Motor neuron (in vitro differentiated cells): ENCODE measurements around the gene HIF1AN. TPM values are rescaled to one million over a fixed set of nuclear protein-coding genes. Genes with fewer than 3 reads are reported as not detected.
A peak's percentile ranks its signal among the peaks of the same experiment; 100 is the strongest.

Experiments used
- ATAC-seq, 8 experiments: fragments of 200-7000 bp; cut with Tn5 transposase; replicated peaks in 6 of 8; 2 replicates each; pipeline ENCODE4 v1.8.0; 2021; ENCODE audit warnings: mild to moderate bottlenecking in 8 of 8, moderate library complexity in 8 of 8
- H3K27ac ChIP-seq, 2 donors: fragments of 250-450 bp; sonication (Bioruptor Pico); 2 replicates each; pipeline ENCODE4 v1.9.0; 2021; ENCODE audit warnings: antibody characterized with exemption in 2 of 2, mild to moderate bottlenecking in 2 of 2, moderate library complexity in 1 of 2
- H3K4me1 ChIP-seq, 2 donors: fragments of 250-450 bp; sonication (Bioruptor Pico); replicated peaks in 1 of 2; 2 replicates each; pipeline ENCODE4 v1.6.1; 2021; ENCODE audit warnings: antibody characterized with exemption in 2 of 2, mild to moderate bottlenecking in 2 of 2, moderate library complexity in 1 of 2
- H3K4me3 ChIP-seq, 5 donors: fragments of 250-450 bp; sonication (Bioruptor Pico); 2 replicates each; pipeline ENCODE4 v1.9.0; 2021; ENCODE audit warnings: antibody characterized with exemption in 5 of 5, mild to moderate bottlenecking in 5 of 5, moderate library complexity in 4 of 5
- WGBS, 10 experiments: fragments of 450-650 bp; shearing (Covaris generic); methylation state at CpG; one replicate each; pipeline ENCODE4 v1.0.0; 2022; 5-methylcytosine and 5-hydroxymethylcytosine counted together
- in situ Hi-C, 9 experiments: fragments of 400-800 bp; cut with MboI; loops; one replicate each; pipeline ENCODE4 v1.15.0; 2021; ENCODE audit warnings: low sequenced_read_pairs in 9 of 9, low pct_unique_long_range_greater_than_20kb in 2 of 9; ENCODE audit not compliant: unreplicated experiment in 9 of 9
- total RNA-seq, 8 experiments: library from RNA; unstranded; fragments of 300-600 nt; gene quantifications; 2 replicates each; pipeline versions ENCODE4 v1.2.3 to v1.2.4, GENCODE V29; 2022

The HIF1AN gene
- 10 to 100 TPM in 5 of 8 experiments, 1 to 10 TPM in 3; 7.3 to 23.6 (median 11.9) TPM for total RNA-seq

DNA sequence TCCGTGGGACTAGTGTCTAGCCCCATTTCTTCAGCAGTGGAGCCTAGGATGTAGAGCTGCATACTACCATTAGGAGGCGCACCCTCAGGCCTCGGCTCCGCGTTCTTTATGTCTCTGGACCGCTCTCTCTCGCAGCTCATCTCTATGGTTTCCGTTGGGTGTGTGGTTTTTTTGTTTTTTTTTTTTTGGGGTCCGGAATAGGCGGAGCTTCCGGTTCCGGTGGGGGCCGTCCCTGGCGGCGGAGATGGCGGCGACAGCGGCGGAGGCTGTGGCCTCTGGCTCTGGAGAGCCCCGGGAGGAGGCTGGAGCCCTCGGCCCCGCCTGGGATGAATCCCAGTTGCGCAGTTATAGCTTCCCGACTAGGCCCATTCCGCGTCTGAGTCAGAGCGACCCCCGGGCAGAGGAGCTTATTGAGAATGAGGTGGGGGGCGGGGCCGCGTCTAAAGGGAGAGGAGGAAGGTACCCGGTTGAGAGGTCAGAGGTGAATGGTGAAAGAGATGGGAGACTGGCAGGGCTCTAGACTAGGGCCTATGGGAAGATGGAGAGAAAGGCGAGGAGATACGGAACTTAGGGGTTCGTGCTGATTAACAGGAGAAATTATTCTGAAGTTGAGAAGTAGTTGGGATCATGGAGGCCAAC, at the start of gene HIF1AN:
TSS of gene HIF1AN (plus strand) at position 229 of the 639 bp plus-strand sequence. CDS start at position 245, 16 bp downstream.
- H3K27ac ChIP-seq: peak within 1 kb of the TSS; percentile 61 to 76
- 0 to 9% (median 0%) methylated on average over 1 to 15 of the region's 35 CpGs; no CpG with 5 or more reads in 2 of the 10 experiments for WGBS, 10 experiments

DNA sequence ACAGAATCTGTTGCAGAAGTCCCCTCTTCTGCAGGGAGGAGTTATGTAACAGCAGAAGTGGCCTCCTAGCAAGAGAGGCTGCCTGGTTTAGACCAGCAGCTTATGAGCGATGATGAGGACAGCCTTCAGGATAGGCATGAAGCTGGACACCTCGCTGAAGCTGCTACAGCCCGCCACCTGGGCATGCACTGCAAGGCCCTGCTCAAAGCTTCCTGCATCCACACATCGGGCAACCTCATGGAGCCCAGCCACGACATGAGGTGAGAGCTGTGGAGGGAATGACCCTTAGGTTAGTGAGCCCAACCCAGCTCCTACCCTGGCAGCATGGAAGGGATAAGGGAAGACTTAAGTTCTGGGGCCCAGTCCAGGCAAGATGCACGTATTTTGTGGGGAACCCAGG, 48.2 kb upstream of the HIF1AN start:
- H3K4me1 ChIP-seq: peaks cover 16% of the 10 kb centered on the region in 2 donors
- ATAC-seq: no peak
- H3K27ac ChIP-seq: no peak overlapping the region
- in situ Hi-C loops: no loop called here
- H3K4me3 ChIP-seq: no peak overlapping the region
- 100% methylated on average over 1 of the region's 6 CpGs; no CpG with 5 or more reads in 8 of the 10 experiments for WGBS, 10 experiments

More for the DNA sequence above, at the start of gene HIF1AN:
- Histone ChIP-seq H3K4me3 (peak within 1 kb of the TSS; percentile 56 to 95 (median 77)), H3K4me1 (peaks cover 8 to 14% of the 10 kb centered on the region in 2 donors)
- peak; percentile 95 to 98 (median 98) for ATAC-seq
- in situ Hi-C loops: no loop called here

GRCh38 chr10:100489396-100489795, 46.3 kb upstream of the HIF1AN start:
- WGBS, 10 experiments: 76 to 100% (median 90%) methylated on average over 2 to 5 of the region's 5 CpGs; no CpG with 5 or more reads in 2 of the 10 experiments
- in situ Hi-C loops: no loop called here
- Histone ChIP-seq H3K27ac (no peak overlapping the region), H3K4me1 (peaks cover 10 to 13% of the 10 kb centered on the region in 2 donors), H3K4me3 (no peak overlapping the region)
- no peak for ATAC-seq

DNA sequence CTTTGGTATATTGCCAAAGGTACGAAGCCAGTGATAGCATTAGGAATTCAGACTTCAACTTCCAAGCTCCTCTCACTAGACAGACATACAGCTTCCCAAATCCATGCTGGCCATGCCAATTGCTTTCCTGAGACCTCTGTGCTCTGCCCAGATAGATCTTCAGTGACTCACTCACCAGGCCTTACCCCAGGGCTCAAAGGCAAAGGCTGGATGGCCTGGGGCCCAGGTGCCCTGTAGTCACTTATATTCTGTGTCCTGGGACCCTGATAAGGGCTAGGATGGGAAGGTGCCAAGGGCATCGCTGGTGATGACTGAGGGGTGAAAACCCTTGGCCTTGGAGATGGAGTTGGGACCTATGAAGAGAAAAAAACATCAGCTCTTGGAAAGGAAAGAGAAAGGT, 45.2 kb upstream of the HIF1AN start:
- Histone ChIP-seq H3K4me3 (no peak overlapping the region), H3K4me1 (peaks cover 4 to 7% of the 10 kb centered on the region in 2 donors), H3K27ac (no peak overlapping the region)
- WGBS, 10 experiments: 50 to 100% (median 94%) methylated on average over 1 to 2 of the region's 2 CpGs; no CpG with 5 or more reads in 2 of the 10 experiments
- no peak for ATAC-seq
- in situ Hi-C loops: no loop called here

GRCh38 chr10:100496567-100496966, 39.2 kb upstream of the HIF1AN start:
- 85 to 100% (median 96%) methylated on average over 1 to 2 of the region's 2 CpGs; no CpG with 5 or more reads in 6 of the 10 experiments for WGBS, 10 experiments
- in situ Hi-C loops: no loop called here
- Histone ChIP-seq H3K4me1 (no peaks in the 10 kb centered on the region), H3K27ac (no peak overlapping the region), H3K4me3 (no peak overlapping the region)
- ATAC-seq: no peak

- Histone ChIP-seq H3K4me1 (no peaks in the 10 kb centered on the region), H3K4me3 (no peak overlapping the region), H3K27ac (no peak overlapping the region)
- no peak for ATAC-seq
- in situ Hi-C loops: no loop called here
- 100% methylated on average over 1 to 2 of the region's 4 CpGs; no CpG with 5 or more reads in 8 of the 10 experiments for WGBS, 10 experiments
Measured at GRCh38 chr10:100498059-100498458, 37.7 kb upstream of the HIF1AN start.

GRCh38 chr10:100501423-100501822, 34.3 kb upstream of the HIF1AN start:
- Histone ChIP-seq H3K27ac (no peak overlapping the region), H3K4me3 (no peak overlapping the region), H3K4me1 (no peaks in the 10 kb centered on the region)
- in situ Hi-C loops: loop anchor here in 2 of 9 experiments (25.0 kb wide), 1 partner anchor 164 kb away; the partner anchor contains the start of genes PKD2L1 (in 2 of the 2) and SCD (in 2 of the 2)
- no peak for ATAC-seq

DNA sequence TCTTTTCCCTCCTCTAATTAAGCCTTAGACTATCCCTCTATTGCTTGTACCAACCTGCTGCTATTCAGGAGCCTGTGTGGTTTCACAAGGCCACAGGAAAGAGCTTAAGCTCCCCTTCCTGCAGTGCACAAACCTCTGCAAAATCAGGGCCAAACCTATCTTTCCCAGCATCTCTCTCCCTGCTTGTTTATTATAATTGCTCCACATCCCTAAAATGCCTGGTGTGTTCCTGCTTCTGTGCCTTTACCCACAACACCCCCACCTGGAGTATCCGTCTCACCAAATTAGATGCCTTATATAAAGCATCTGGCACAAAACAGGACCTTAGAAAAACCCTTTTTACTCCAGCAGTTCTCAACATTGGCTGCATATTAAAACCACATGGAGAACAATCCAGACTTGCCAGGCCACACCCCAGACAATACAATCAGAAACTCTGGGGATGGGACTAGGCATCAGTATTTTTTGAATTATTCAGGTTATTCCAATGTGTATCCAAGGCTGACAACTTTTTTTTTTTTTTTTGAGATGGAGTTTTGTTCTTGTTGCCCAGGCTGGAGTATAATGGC, 32.7 kb upstream of the HIF1AN start:
- peak in 3 of 8 experiments; percentile 89 to 98 (median 95) for ATAC-seq
- Histone ChIP-seq H3K4me1 (no peaks in the 10 kb centered on the region), H3K4me3 (no peak overlapping the region), H3K27ac (no peak overlapping the region)
- in situ Hi-C loops: loop anchor here in 2 of 9 experiments (25.0 kb wide), 1 partner anchor 166 kb away; the partner anchor contains the start of genes PKD2L1 (in 2 of the 2) and SCD (in 2 of the 2)
- WGBS, 10 experiments: 33 to 100% (median 91%) methylated on average over 1 of the region's 1 CpG; no CpG with 5 or more reads in 3 of the 10 experiments

GRCh38 chr10:100504096-100504495, 31.6 kb upstream of the HIF1AN start:
- WGBS, 10 experiments: 7 to 92% (median 54%) methylated on average over 2 to 5 of the region's 5 CpGs
- no peak overlapping the region for H3K4me3 ChIP-seq
- no peak overlapping the region for H3K27ac ChIP-seq
- peak in 2 of 8 experiments; percentile 12 to 24 for ATAC-seq
- H3K4me1 ChIP-seq: no peaks in the 10 kb centered on the region
- in situ Hi-C loops: loop anchor here in 2 of 9 experiments (25.0 kb wide), 1 partner anchor 167 kb away; the partner anchor contains the start of genes PKD2L1 (in 2 of the 2) and SCD (in 2 of the 2)

DNA sequence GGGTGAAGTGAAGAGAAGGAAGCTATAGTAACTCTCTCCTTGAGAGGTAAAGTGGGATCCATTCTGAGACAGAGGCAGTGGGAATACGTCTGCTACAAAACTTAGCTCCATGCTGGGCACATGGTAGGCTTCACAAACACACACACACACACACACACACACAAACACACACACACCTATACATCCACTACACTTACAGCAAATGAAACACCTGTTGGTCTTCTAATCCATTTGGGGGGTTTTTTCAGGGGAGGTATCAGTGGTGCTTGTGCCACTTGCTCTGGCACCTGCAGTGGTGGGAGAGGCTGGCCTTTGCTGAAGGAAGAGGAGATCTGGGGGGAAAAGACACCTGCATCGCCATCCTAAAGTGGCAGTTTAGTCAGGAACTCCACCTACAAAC, 30.6 kb upstream of the HIF1AN start:
- H3K4me1 ChIP-seq: no peaks in the 10 kb centered on the region
- in situ Hi-C loops: loop anchor here in 2 of 9 experiments (25.0 kb wide), 1 partner anchor 168 kb away; the partner anchor contains the start of genes PKD2L1 (in 2 of the 2) and SCD (in 2 of the 2)
- 83 to 100% (median 100%) methylated on average over 1 of the region's 2 CpGs; no CpG with 5 or more reads in 5 of the 10 experiments for WGBS, 10 experiments
- H3K4me3 ChIP-seq: no peak overlapping the region
- no peak overlapping the region for H3K27ac ChIP-seq
- ATAC-seq: no peak

DNA sequence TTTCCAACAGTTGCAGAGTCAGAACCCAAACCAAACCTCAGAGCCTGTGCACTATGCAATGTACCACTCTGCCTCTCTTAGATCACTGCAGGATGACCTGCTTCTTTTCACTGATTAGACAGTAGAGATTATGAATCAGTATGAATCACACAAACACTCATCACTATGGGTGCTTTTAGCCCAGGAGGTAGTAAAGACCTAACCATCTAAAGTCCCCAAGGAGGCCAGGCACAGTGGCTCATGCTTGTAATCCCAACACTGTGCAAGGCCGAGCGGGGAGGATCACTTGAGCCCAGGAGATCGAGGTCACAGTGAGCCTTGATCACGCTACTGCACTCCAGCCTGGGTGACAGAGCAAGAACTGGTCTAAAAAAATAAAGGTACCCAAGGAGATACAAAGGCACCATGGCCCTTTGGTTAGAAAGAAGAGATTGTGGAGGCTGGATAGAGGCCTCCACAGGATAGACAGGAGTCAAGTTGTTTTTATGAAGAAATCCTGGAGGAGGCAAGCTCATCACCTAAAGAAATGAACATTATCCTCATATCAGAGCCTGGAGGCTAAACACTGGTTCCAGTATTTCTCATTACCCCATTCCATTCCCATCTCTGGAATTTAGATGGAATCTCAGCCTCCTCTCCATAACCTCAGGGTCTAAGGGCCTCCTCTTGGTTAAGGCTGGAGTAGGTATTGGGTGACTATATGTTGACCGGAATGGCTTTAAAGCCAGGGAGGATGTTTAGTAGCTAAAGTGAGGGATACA, 29.0 kb upstream of the HIF1AN start:
- H3K4me3 ChIP-seq: no peak overlapping the region
- in situ Hi-C loops: loop anchor here in 2 of 9 experiments (25.0 kb wide), 1 partner anchor 169 kb away; the partner anchor contains the start of genes PKD2L1 (in 2 of the 2) and SCD (in 2 of the 2)
- H3K4me1 ChIP-seq: no peaks in the 10 kb centered on the region
- no peak overlapping the region for H3K27ac ChIP-seq
- 42 to 100% (median 93%) methylated on average over 1 to 4 of the region's 5 CpGs; no CpG with 5 or more reads in 3 of the 10 experiments for WGBS, 10 experiments
- ATAC-seq: peak in 1 of 8 experiments; percentile 83

- Histone ChIP-seq H3K4me1 (no peaks in the 10 kb centered on the region), H3K4me3 (no peak overlapping the region), H3K27ac (no peak overlapping the region)
- in situ Hi-C loops: loop anchor here in 2 of 9 experiments (25.0 kb wide), 1 partner anchor 170 kb away; the partner anchor contains the start of genes PKD2L1 (in 2 of the 2) and SCD (in 2 of the 2)
- no peak for ATAC-seq
- WGBS, 10 experiments: 83 to 90% (median 86%) methylated on average over 2 to 5 of the region's 5 CpGs; no CpG with 5 or more reads in 6 of the 10 experiments
Measured at GRCh38 chr10:100507357-100507732, 28.4 kb upstream of the HIF1AN start.
